HepG2 (cell line): ENCODE results near the gene SLC13A2. TPM values are rescaled to one million over a fixed set of nuclear protein-coding genes. Genes with fewer than 3 reads are reported as not detected.
A peak's percentile ranks its signal among the peaks of the same experiment; 100 is the strongest.

ENCODE experiments used
- ATAC-seq: fragments of 200-7000 bp; cut with Tn5 transposase; 3 replicates; pipeline ENCODE4 v1.9.1; 2020; ENCODE audit warnings: mild to moderate bottlenecking, moderate library complexity
- BruUV-seq: library from RNA; stranded (reverse); fragments of 400-500 nt; replicated peaks from 2 replicates; lab custom pipeline; 2021; lab: Mats Ljungman, UMichigan
- CTCF ChIA-PET: fragments of 300-600 bp; formaldehyde crosslinking; extraction: SDS; loops from one replicate; lab custom pipeline; 2021; ENCODE audit warnings: low total read pairs, inconsistent platforms, low intra/inter-chr PET ratio; lab: Yijun Ruan, JAX
- POLR2A ChIA-PET: fragments of 350-600 bp; sonication (Branson Sonifier 250); formaldehyde crosslinking; loops from one replicate; lab custom pipeline; 2020; ENCODE audit warnings: antibody characterized with exemption, inconsistent platforms; lab: Yijun Ruan, JAX
- DNase-seq: peaks from one replicate; pipeline ENCODE4 v3.0.0-alpha.2; 2015; ENCODE audit warnings: low spot score
- FAIRE-seq: peaks from 3 replicates; lab custom pipeline; 2011; peaks lifted over from hg19 to GRCh38; lab: Jason Lieb, UNC
- H2AFZ ChIP-seq: one replicate; pipeline ENCODE4 v1.6.1; 2011; ENCODE audit warnings: low read length, inconsistent platforms
- H3K27ac ChIP-seq: fragments of 300-600 bp; 3 replicates; pipeline ENCODE4 v1.8.0; 2011; ENCODE audit warnings: mixed run types, mild to moderate bottlenecking, mixed read lengths, low read length, inconsistent platforms; ENCODE audit not compliant: insufficient read depth; ENCODE audit errors: extremely low read length
- H3K27me3 ChIP-seq, 2 experiments: fragments of 200-600 bp in 1 of 2; 2 replicates in 1 of 2; 3 replicates in 1 of 2; pipeline versions ENCODE4 v1.6.0 to v1.8.0; 2011; ENCODE audit warnings: low read length in 2 of 2, mild to moderate bottlenecking in 2 of 2, moderate library complexity in 2 of 2, inconsistent platforms in 1 of 2; ENCODE audit not compliant: insufficient read depth in 2 of 2, control insufficient read depth in 1 of 2
- H3K36me3 ChIP-seq, 2 experiments: fragments of 200-600 bp in 1 of 2; replicated peaks in 1 of 2; 2 replicates in 1 of 2; 3 replicates in 1 of 2; pipeline versions ENCODE4 v1.5.1 to v1.8.0; 2011; ENCODE audit warnings: low read length in 2 of 2, inconsistent platforms in 1 of 2; ENCODE audit not compliant: insufficient read depth in 2 of 2, control insufficient read depth in 1 of 2
- H3K4me1 ChIP-seq: 2 replicates; pipeline ENCODE4 v1.5.1; 2012; ENCODE audit warnings: low read length, inconsistent platforms; ENCODE audit not compliant: insufficient read depth
- H3K4me2 ChIP-seq: 2 replicates; pipeline ENCODE4 v1.6.0; 2011; ENCODE audit warnings: low read depth, low read length, inconsistent platforms
- H3K4me3 ChIP-seq, 3 experiments: fragments of 200-600 bp in 1 of 3; sonication (generic), shearing (Covaris generic) in 1 of 3; replicated peaks in 1 of 3; 2 replicates each; pipeline ENCODE4 v1.5.1; 2011 to 2016; ENCODE audit warnings: low read length in 3 of 3, inconsistent platforms in 2 of 3, low read depth in 2 of 3, mild to moderate bottlenecking in 2 of 3, control low read depth in 1 of 3, mixed read lengths in 1 of 3; ENCODE audit not compliant: insufficient read depth in 1 of 3
- H3K79me2 ChIP-seq: one replicate; pipeline ENCODE4 v1.6.1; 2011; ENCODE audit warnings: low read length, inconsistent platforms; ENCODE audit not compliant: insufficient read depth
- H3K9ac ChIP-seq: 2 replicates; pipeline ENCODE4 v1.6.0; 2011; ENCODE audit warnings: mild to moderate bottlenecking, low read depth, low read length, inconsistent platforms; ENCODE audit not compliant: insufficient read depth
- H3K9me3 ChIP-seq: 2 replicates; pipeline ENCODE4 v1.5.1; 2012; ENCODE audit warnings: mild to moderate bottlenecking, low read length
- H4K20me1 ChIP-seq: 2 replicates; pipeline ENCODE4 v1.6.0; 2011; ENCODE audit warnings: inconsistent platforms, mild to moderate bottlenecking, low read length, moderate library complexity; ENCODE audit not compliant: insufficient read depth
- ZNF609 ChIP-seq: sonication (generic); formaldehyde crosslinking; IDR thresholded peaks from 2 replicates; pipeline ENCODE4 v1.4.0; 2020; ENCODE audit warnings: mild to moderate bottlenecking, missing genetic modification reagents, borderline replicate concordance
- ZNF660 ChIP-seq: sonication (generic); formaldehyde crosslinking; IDR thresholded peaks from 2 replicates; pipeline ENCODE4 v1.5.1; 2020; ENCODE audit warnings: mild to moderate bottlenecking, low read depth, missing genetic modification reagents, borderline replicate concordance
- ZNF768 ChIP-seq: sonication (generic); formaldehyde crosslinking; IDR thresholded peaks from 2 replicates; pipeline ENCODE4 v1.4.0; 2020; ENCODE audit warnings: missing genetic modification reagents
- WGBS: methylation state at CpG from one replicate; pipeline ENCODE4 v1.1.6; 2017; ENCODE audit warnings: low lambda C conversion rate; 5-methylcytosine and 5-hydroxymethylcytosine counted together
- in situ Hi-C: cut with HindIII; loops from 2 replicates; pipeline ENCODE4 v1.10.0; 2017; ENCODE audit warnings: low pct_unique_long_range_greater_than_20kb; ENCODE audit not compliant: extremely low pct_ligation_motif_present
- intact Hi-C: fragments of 100-400 bp; cut with micrococcal nuclease; formaldehyde crosslinking; loops from one replicate; pipeline ENCODE4 v1.10.0; 2022; ENCODE audit not compliant: unreplicated experiment
- polyA plus RNA-seq, 8 experiments: library from polyadenylated mRNA; depleted of rRNA in 3 of 8; stranded (reverse) in 7 of 8; unstranded in 1 of 8; fragments of >200 nt; fragmentation: Illumina TruSeq in 4 of 8; extraction: Trizol in 4 of 8; gene quantifications; 2 replicates each; pipeline versions ENCODE4 v1.2.1 to v1.2.3, GENCODE V29; 2011 to 2016; ENCODE audit warnings: low read depth in 4 of 8, missing spikeins in 1 of 8, mixed read lengths in 1 of 8; ENCODE audit not compliant: insufficient read depth in 1 of 8
- total RNA-seq, 5 experiments: library from RNA; depleted of rRNA; stranded (reverse); fragments of >200 nt; fragmentation: Illumina TruSeq; extraction: Trizol; gene quantifications; 2 replicates each; pipeline ENCODE4 v1.2.3, GENCODE V29; 2016; ENCODE audit warnings: low read depth in 1 of 5

Gene SLC13A2
- total and polyA plus RNA-seq, 2 of the 13 experiments (the other 11 are each of a cell fraction or from before 2014, with no cell fraction given) = 0.07 TPM; not detected in 1

- TF ChIP-seq ZNF768 (CRISPR knock-in tag) = peak; percentile 92
- no peak for TF ChIP-seq ZNF660 (CRISPR knock-in tag)
- no peak for TF ChIP-seq ZNF609
- ATAC-seq (no peak), DNase-seq (no peak), FAIRE-seq (no peak)
- Histone ChIP-seq H3K4me3 (no peak overlapping the region), H3K9me3 (no peaks in the 10 kb centered on the region), H3K27ac (no peak overlapping the region), H3K36me3 (no peaks in the 10 kb centered on the region), H4K20me1 (no peaks in the 10 kb centered on the region), H3K79me2 (no peaks in the 10 kb centered on the region), H3K9ac (no peak overlapping the region), H3K27me3 (peaks cover 9 to 35% of the 10 kb centered on the region in 2 experiments; a peak in 4 of 5 replicates), H3K4me2 (no peak overlapping the region), H3K4me1 (peaks cover 16% of the 10 kb centered on the region), H2AFZ (no peak overlapping the region)
- intact Hi-C loops (no loop called here), in situ Hi-C loops (loop anchor here (5.0 kb wide), 1 partner anchor 34 kb away; no protein-coding TSS in a partner anchor)
- no TSS peak for BruUV-seq
- 21% methylated on average over 7 of the region's 7 CpGs for WGBS
- ChIA-PET CTCF (no interaction called here), POLR2A (no interaction called here)
These were observed 57.5 kb downstream of the SLC13A2 start for GRCh38 chr17:28530926-28531325.
